Sigmoid colon (tissue), 7 donors: ENCODE results near the gene PRPS2. TPM values are rescaled to one million over a fixed set of nuclear protein-coding genes. Genes with fewer than 3 reads are reported as not detected.

Experiments
- DNase-seq: peaks from one replicate; pipeline ENCODE4 v3.0.0-alpha.2; 2019
- H3K27ac ChIP-seq, 4 donors: fragments of 200-600 bp; sonication (generic); one replicate each; pipeline ENCODE4 v1.5.1; 2016 to 2019; ENCODE audit warnings: mild to moderate bottlenecking in 1 of 4
- H3K27me3 ChIP-seq, 3 donors: fragments of 200-600 bp; sonication (generic); one replicate each; pipeline ENCODE4 v1.5.1; 2019; ENCODE audit warnings: mild to moderate bottlenecking in 1 of 3
- H3K36me3 ChIP-seq, 4 donors: fragments of 200-600 bp; sonication (generic); one replicate each; pipeline ENCODE4 v1.5.1; 2016 to 2019
- H3K4me1 ChIP-seq, 4 donors: fragments of 200-600 bp; sonication (generic); one replicate each; pipeline ENCODE4 v1.5.1; 2017 to 2019
- H3K4me3 ChIP-seq, 4 donors: fragments of 200-600 bp; sonication (generic); one replicate each; pipeline ENCODE4 v1.5.1; 2017 to 2019; ENCODE audit warnings: mild to moderate bottlenecking in 2 of 4, moderate library complexity in 1 of 4
- H3K9me3 ChIP-seq, 4 donors: fragments of 200-600 bp in 3 of 4; sonication (generic) in 3 of 4; one replicate each; pipeline versions ENCODE4 v1.5.1 to v1.6.1; 2013 to 2019
- EP300 ChIP-seq, 4 donors: sonication (generic); formaldehyde crosslinking; IDR thresholded peaks; one replicate each; pipeline ENCODE4 v1.6.1; 2017; ENCODE audit warnings: antibody characterized with exemption in 4 of 4
- POLR2A ChIP-seq, 2 donors: fragments of 450-650 bp; IDR thresholded peaks; one replicate each; pipeline ENCODE4 v1.6.1; 2016; ENCODE audit warnings: antibody characterized with exemption in 2 of 2, mild to moderate bottlenecking in 2 of 2, moderate library complexity in 2 of 2
- POLR2AphosphoS5 ChIP-seq, 4 donors: sonication (generic); formaldehyde crosslinking; IDR thresholded peaks; one replicate each; pipeline ENCODE4 v1.6.1; 2017; ENCODE audit warnings: antibody characterized with exemption in 4 of 4
- WGBS, 2 donors: extraction: QIAGEN DNeasy Blood & Tissue Kit; methylation state at CpG; one replicate each; pipeline ENCODE4 v1.1.7; 2013; 5-methylcytosine and 5-hydroxymethylcytosine counted together
- intact Hi-C: fragments of 100-400 bp; cut with DNase I; formaldehyde crosslinking; loops from one replicate; pipeline ENCODE4 v1.15.1; 2023
- polyA plus RNA-seq, 3 donors: library from polyadenylated mRNA; stranded (reverse); fragments of 200-250 nt; gene quantifications; one replicate each; pipeline ENCODE4 v1.2.3, GENCODE V29; 2013
- total RNA-seq, 4 donors: library from RNA; depleted of rRNA; stranded (reverse); fragments of >200 nt; gene quantifications; one replicate each; pipeline ENCODE4 v1.1.0, GENCODE V29; 2016
- TF ChIP-seq, protein P1 (sequence below), 4 experiments: fragments of 450-650 bp in 3 of 4; fragments of 200-600 bp in 1 of 4; IDR thresholded peaks; one replicate each; pipeline ENCODE4 v1.5.1; 2016 to 2019; ENCODE audit warnings: antibody characterized with exemption in 4 of 4, mild to moderate bottlenecking in 3 of 4, moderate library complexity in 2 of 4
- donor health status: healthy with polysubstance abuse.
- donor health status: Bipolar disorder and iron deficiency.
- donor health status: healthy.

The PRPS2 gene
- total and polyA plus RNA-seq, 7 donors, result 21.6 to 99.9 (median 53.7) TPM

DNA sequence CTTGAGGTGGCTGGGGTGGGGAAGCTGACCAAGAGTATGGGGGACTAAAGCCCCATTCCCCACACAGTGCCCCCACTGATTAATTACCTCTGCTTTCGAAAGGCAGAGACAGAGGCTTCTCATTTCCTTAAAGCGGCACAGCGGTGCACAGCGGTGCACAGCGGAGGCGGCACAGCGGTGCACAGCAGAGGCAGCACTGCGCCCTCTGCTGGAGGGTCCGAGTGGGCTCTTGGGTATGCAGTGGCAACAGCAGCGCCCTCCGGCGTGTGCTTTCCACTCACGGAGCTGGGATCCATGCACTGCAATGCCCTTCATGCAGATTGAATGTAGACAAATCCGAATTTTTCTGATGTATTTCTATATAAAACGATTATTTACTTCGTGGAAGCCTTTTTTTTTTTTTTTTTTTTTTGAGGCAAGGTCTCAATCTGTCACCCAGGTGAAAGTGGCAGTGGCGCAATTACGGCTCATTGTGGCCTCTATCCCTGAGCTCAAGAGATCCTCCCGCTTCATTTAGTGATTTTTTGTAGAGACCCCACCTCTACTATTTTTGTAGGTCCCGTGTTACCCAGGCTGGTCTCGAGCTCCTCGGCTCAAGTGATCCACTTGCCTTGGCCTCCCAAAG, 19.7 kb upstream of the PRPS2 start:
- no peaks in the 10 kb centered on the region for H3K36me3 ChIP-seq
- intact Hi-C loops, result loop anchor here (5.0 kb wide), 1 partner anchor 689 kb away; no protein-coding TSS in a partner anchor
- no peaks in the 10 kb centered on the region for H3K9me3 ChIP-seq
- TF ChIP-seq, protein P1, sequence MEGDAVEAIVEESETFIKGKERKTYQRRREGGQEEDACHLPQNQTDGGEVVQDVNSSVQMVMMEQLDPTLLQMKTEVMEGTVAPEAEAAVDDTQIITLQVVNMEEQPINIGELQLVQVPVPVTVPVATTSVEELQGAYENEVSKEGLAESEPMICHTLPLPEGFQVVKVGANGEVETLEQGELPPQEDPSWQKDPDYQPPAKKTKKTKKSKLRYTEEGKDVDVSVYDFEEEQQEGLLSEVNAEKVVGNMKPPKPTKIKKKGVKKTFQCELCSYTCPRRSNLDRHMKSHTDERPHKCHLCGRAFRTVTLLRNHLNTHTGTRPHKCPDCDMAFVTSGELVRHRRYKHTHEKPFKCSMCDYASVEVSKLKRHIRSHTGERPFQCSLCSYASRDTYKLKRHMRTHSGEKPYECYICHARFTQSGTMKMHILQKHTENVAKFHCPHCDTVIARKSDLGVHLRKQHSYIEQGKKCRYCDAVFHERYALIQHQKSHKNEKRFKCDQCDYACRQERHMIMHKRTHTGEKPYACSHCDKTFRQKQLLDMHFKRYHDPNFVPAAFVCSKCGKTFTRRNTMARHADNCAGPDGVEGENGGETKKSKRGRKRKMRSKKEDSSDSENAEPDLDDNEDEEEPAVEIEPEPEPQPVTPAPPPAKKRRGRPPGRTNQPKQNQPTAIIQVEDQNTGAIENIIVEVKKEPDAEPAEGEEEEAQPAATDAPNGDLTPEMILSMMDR (IDR thresholded peaks at IDR 0.05), result no peak
- TF ChIP-seq POLR2AphosphoS5 (IDR thresholded peaks at IDR 0.05), result no peak
- WGBS, 2 donors, result 33 to 34% methylated on average over 22 of the region's 22 CpGs
- no peaks in the 10 kb centered on the region for H3K4me1 ChIP-seq
- H3K27me3 ChIP-seq, result no peaks in the 10 kb centered on the region
- no peak overlapping the region for H3K27ac ChIP-seq
- H3K4me3 ChIP-seq, result no peak overlapping the region
- no peak for DNase-seq

DNA sequence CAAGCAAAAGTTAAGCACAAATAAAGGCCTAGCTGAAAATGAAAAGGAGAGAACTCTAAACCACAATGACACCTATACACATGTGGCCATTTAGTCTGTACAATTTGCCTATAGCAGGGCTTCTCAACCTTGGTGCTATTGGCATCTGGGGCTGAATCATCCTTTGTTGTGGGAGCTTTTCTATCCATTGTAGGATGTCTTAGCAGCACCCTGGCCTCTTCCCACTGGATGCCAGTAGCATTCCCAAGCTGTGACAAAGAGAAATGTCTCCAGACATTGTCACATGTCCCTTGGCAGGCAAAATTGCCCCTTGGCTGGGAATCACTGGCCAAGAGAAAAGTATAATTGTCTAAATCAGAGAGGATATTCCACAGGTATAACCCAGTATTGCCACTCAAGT, 13.5 kb upstream of the PRPS2 start:
- intact Hi-C loops, result no loop called here
- DNase-seq, result no peak
- Histone ChIP-seq H3K36me3 (no peaks in the 10 kb centered on the region), H3K4me3 (no peak overlapping the region), H3K4me1 (no peaks in the 10 kb centered on the region), H3K9me3 (no peaks in the 10 kb centered on the region), H3K27me3 (no peaks in the 10 kb centered on the region), H3K27ac (no peak overlapping the region)
- no peak for TF ChIP-seq POLR2A (IDR thresholded peaks at IDR 0.05)

DNA sequence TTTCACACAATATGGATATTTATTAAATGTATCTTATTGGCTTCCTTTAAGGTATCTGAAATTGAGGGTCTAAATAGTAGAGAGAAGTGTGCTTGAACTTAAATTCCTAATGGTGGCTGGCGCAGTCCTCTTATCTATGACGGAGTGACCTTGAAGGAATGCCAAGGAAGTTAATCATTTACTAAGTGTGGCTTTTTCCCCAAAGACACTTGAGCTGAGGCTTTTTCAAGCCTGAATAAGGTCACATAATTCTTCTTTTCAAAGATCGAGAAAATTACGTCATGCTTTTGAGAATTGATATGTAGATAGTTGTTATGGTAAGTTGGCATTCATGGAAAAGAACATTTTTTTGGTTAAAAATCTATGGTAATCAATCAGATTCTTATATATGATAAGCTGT, 11.7 kb upstream of the PRPS2 start:
- H3K36me3 ChIP-seq, result no peaks in the 10 kb centered on the region
- no peaks in the 10 kb centered on the region for H3K4me1 ChIP-seq
- TF ChIP-seq POLR2AphosphoS5 (IDR thresholded peaks at IDR 0.05) (no peak), POLR2A (IDR thresholded peaks at IDR 0.05) (no peak), EP300 (IDR thresholded peaks at IDR 0.05) (no peak)
- TF ChIP-seq, protein P1 (IDR thresholded peaks at IDR 0.05), result no peak
- no peak overlapping the region for H3K4me3 ChIP-seq
- no peak overlapping the region for H3K27ac ChIP-seq
- 24 to 59% methylated on average over 4 of the region's 4 CpGs for WGBS, 2 donors
- H3K9me3 ChIP-seq, result no peaks in the 10 kb centered on the region
- no peak for DNase-seq
- intact Hi-C loops, result no loop called here
- H3K27me3 ChIP-seq, result no peaks in the 10 kb centered on the region

DNA sequence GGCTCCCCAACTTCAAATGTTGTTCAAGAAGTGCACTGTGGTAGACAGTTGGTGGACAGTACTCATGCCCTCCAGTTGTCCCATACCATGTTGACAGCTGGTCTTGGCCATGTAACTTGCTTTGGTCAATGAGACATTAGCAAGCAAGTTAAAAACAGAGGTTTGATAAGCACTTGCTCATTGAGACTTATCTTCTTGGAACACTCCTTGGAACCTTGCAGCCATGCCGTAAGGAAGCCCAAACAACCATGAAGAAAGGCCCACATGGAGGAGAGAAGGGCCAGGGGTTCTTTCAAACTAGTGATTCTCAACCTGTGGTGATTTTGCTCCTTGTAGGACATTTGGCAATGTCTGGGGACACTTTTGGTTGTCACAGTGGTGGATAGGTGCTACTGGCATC, 2.6 kb upstream of the PRPS2 start:
- Histone ChIP-seq H3K4me3 (no peak overlapping the region), H3K27ac (no peak overlapping the region), H3K27me3 (no peaks in the 10 kb centered on the region), H3K9me3 (no peaks in the 10 kb centered on the region), H3K36me3 (no peaks in the 10 kb centered on the region), H3K4me1 (peaks cover 0 to 17% (median 0%) of the 10 kb centered on the region in 4 donors)
- TF ChIP-seq POLR2AphosphoS5 (IDR thresholded peaks at IDR 0.05) (no peak), EP300 (IDR thresholded peaks at IDR 0.05) (no peak), POLR2A (IDR thresholded peaks at IDR 0.05) (no peak)
- TF ChIP-seq, protein P1 (IDR thresholded peaks at IDR 0.05), result no peak
- no peak for DNase-seq
- intact Hi-C loops, result no loop called here
- WGBS, 2 donors, result 98 to 100% methylated on average over 1 of the region's 1 CpG

DNA sequence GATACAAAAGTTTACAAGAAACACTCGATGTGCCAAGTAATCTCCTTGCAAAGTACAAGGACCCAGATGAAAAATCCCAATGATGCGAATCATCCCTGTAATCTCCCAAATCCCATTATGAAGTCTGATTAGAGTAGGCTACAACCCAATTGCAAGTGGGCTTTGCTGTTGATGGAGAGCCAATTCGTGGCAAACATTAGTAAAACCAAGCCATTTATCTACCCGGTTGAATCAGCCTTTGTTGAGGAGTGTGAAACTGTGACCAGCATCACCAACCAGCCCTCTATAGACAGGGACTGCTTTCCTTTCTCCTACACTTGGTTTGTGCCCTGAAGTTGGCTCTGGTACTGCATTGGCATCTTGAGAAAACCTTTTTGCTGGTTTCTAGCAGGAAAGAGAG, 1.2 kb upstream of the PRPS2 start:
- DNase-seq, result no peak
- Histone ChIP-seq H3K27me3 (no peaks in the 10 kb centered on the region), H3K36me3 (no peaks in the 10 kb centered on the region), H3K27ac (no peak overlapping the region), H3K4me1 (peaks cover 0 to 18% (median 0%) of the 10 kb centered on the region in 4 donors), H3K4me3 (no peak overlapping the region), H3K9me3 (no peaks in the 10 kb centered on the region)
- TF ChIP-seq POLR2AphosphoS5 (IDR thresholded peaks at IDR 0.05) (no peak), EP300 (IDR thresholded peaks at IDR 0.05) (no peak), POLR2A (IDR thresholded peaks at IDR 0.05) (no peak)
- TF ChIP-seq, protein P1 (IDR thresholded peaks at IDR 0.05), result no peak
- WGBS, 2 donors, result 86 to 88% methylated on average over 4 of the region's 4 CpGs
- intact Hi-C loops, result loop anchor here (10.0 kb wide), 1 partner anchor 865 kb away; the partner anchor contains the start of gene TCEANC
